Activated T-helper 17 cell treated with anti-CD3 and anti-CD28 coated beads, Interleukin-2, amount 50 U/mL, for 72 hours (primary cell): ENCODE data around the gene FAXC. TPM values are rescaled to one million over a fixed set of nuclear protein-coding genes. Genes with fewer than 3 reads are reported as not detected.

Source experiments
- ATAC-seq: fragments of 150-1000 bp; cut with Tn5 transposase; replicated peaks from 2 replicates; pipeline ENCODE4 v1.10.0; 2021; ENCODE audit warnings: mild to moderate bottlenecking, moderate library complexity
- H3K27ac Mint-ChIP-seq: one replicate; pipeline ENCODE4 v1.8.0; 2022; ENCODE audit warnings: mixed read lengths
- H3K27me3 Mint-ChIP-seq: one replicate; pipeline ENCODE4 v1.8.0; 2022; ENCODE audit warnings: mixed read lengths
- H3K36me3 Mint-ChIP-seq: one replicate; pipeline ENCODE4 v1.8.0; 2022; ENCODE audit warnings: low read depth, mild to moderate bottlenecking, mixed read lengths
- H3K4me1 Mint-ChIP-seq: one replicate; pipeline ENCODE4 v1.8.0; 2022; ENCODE audit warnings: mixed read lengths
- H3K4me3 Mint-ChIP-seq: one replicate; pipeline ENCODE4 v1.8.0; 2022; ENCODE audit warnings: mild to moderate bottlenecking, mixed read lengths
- H3K9me3 Mint-ChIP-seq: one replicate; pipeline ENCODE4 v1.8.0; 2022; ENCODE audit warnings: mixed read lengths
- total RNA-seq, 2 donors: library from RNA; stranded (reverse); gene quantifications; one replicate each; pipeline ENCODE4 v1.2.3, GENCODE V29; 2022

FAXC gene
- total RNA-seq, 2 donors from 2014 or later: 0.65 TPM; not detected in 1

- H3K36me3 Mint-ChIP-seq: no peaks in the 10 kb centered on the region
- H3K9me3 Mint-ChIP-seq: no peaks in the 10 kb centered on the region
- ATAC-seq: no peak
- H3K4me3 Mint-ChIP-seq: no peak overlapping the region
- H3K4me1 Mint-ChIP-seq: no peaks in the 10 kb centered on the region
- peaks cover 30% of the 10 kb centered on the region for H3K27me3 Mint-ChIP-seq
- no peak overlapping the region for H3K27ac Mint-ChIP-seq
These were observed 113.5 kb downstream of the FAXC start for GRCh38 chr6:99236010-99236409.

GRCh38 chr6:99233219-99233618 is 116.3 kb downstream of the FAXC start:
- Mint-ChIP-seq H3K27me3 (peaks cover 33% of the 10 kb centered on the region), H3K36me3 (no peaks in the 10 kb centered on the region), H3K9me3 (no peaks in the 10 kb centered on the region), H3K4me3 (no peak overlapping the region), H3K4me1 (no peaks in the 10 kb centered on the region), H3K27ac (no peak overlapping the region)
- no peak for ATAC-seq

GRCh38 chr6:99232056-99232455 is 117.4 kb downstream of the FAXC start:
- ATAC-seq: no peak
- H3K27ac Mint-ChIP-seq: no peak overlapping the region
- no peaks in the 10 kb centered on the region for H3K9me3 Mint-ChIP-seq
- peaks cover 29% of the 10 kb centered on the region for H3K27me3 Mint-ChIP-seq
- no peak overlapping the region for H3K4me3 Mint-ChIP-seq
- H3K4me1 Mint-ChIP-seq: no peaks in the 10 kb centered on the region
- no peaks in the 10 kb centered on the region for H3K36me3 Mint-ChIP-seq

GRCh38 chr6:99225172-99225571 is 124.3 kb downstream of the FAXC start:
- Mint-ChIP-seq H3K27ac (no peak overlapping the region), H3K4me3 (no peak overlapping the region), H3K4me1 (no peaks in the 10 kb centered on the region), H3K9me3 (no peaks in the 10 kb centered on the region), H3K27me3 (peaks cover 9% of the 10 kb centered on the region), H3K36me3 (no peaks in the 10 kb centered on the region)
- ATAC-seq: no peak

Other genes starting within 250 kb of the FAXC start
- gene COQ3, start 44.5 kb upstream of the FAXC start, total RNA-seq: 1 to 10 TPM; 3.0 to 6.9 TPM
- 100 to 1,000 TPM; 115 to 288 TPM for gene PNISR, start 75.6 kb upstream of the FAXC start, total RNA-seq
- gene USP45, start 165.7 kb upstream of the FAXC start, total RNA-seq: 10 to 100 TPM in 1 of 2 donors, 1 to 10 TPM in 1; 9.3 to 12.4 TPM
- 10 to 100 TPM; 33.2 to 51.1 TPM for gene CCNC, start 219.0 kb upstream of the FAXC start, total RNA-seq